ENCODE results near the gene TLR4. TPM values are rescaled to one million over a fixed set of nuclear protein-coding genes. Genes with fewer than 3 reads are reported as not detected.

Gene TLR4
- total RNA-seq, 1 donor from 2014 or later: 9.1 TPM

GRCh38 chr9:117722108-117722761 lies 18.0 kb downstream of the TLR4 start:
- Mint-ChIP-seq H3K9me3 (ENCODE audit: unreplicated experiment) (no peaks in the 10 kb centered on the region), H3K36me3 (ENCODE audit: low read depth, unreplicated experiment) (no peaks in the 10 kb centered on the region)
- H3K79me2 ChIP-seq (ENCODE audit: insufficient read depth, low read length): no peaks in the 10 kb centered on the region

GRCh38 chr9:117723986-117724625 lies 19.9 kb downstream of the TLR4 start:
- Histone ChIP-seq H2AFZ (ENCODE audit: low read depth, low read length) (no peak overlapping the region), H3K36me3 (ENCODE audit: insufficient read depth, low read length) (no peaks in the 10 kb centered on the region), H3K79me2 (ENCODE audit: insufficient read depth, low read length) (no peaks in the 10 kb centered on the region)

More at GRCh38 chr9:117722108-117722761, 18.0 kb downstream of the TLR4 start:
- Mint-ChIP-seq H3K27me3 (ENCODE audit: low read depth, unreplicated experiment) (no peaks in the 10 kb centered on the region), H3K27ac (ENCODE audit: unreplicated experiment) (no peak overlapping the region), H3K4me1 (ENCODE audit: low read depth, unreplicated experiment) (peaks cover 8% of the 10 kb centered on the region), H3K4me3 (ENCODE audit: unreplicated experiment) (no peak overlapping the region)
- Histone ChIP-seq H3K27ac (ENCODE audit: low read depth, low read length) (no peak overlapping the region), H3K36me3 (ENCODE audit: insufficient read depth, low read length) (no peaks in the 10 kb centered on the region), H3K4me1 (ENCODE audit: insufficient read depth, low read length) (peaks cover 25% of the 10 kb centered on the region), H4K20me1 (ENCODE audit: insufficient read depth, low read length) (no peaks in the 10 kb centered on the region), H3K27me3 (ENCODE audit: insufficient read depth, low read length) (no peaks in the 10 kb centered on the region), H3K4me3 (ENCODE audit: insufficient read depth, low read depth, low read length) (no peak overlapping the region), H3K4me2 (ENCODE audit: low read length) (no peak overlapping the region), H3K9me3 (ENCODE audit: insufficient read depth, low read depth, low read length) (no peaks in the 10 kb centered on the region), H3K9ac (ENCODE audit: low read length) (no peak overlapping the region), H2AFZ (ENCODE audit: low read depth, low read length) (no peak overlapping the region)
- no peak for DNase-seq (ENCODE audit: low read depth)
- TF ChIP-seq EZH2 (IDR thresholded peaks at IDR 0.05; ENCODE audit: insufficient read depth, low read length) (no peak), CTCF (IDR thresholded peaks at IDR 0.05; ENCODE audit: insufficient read depth, low read depth, low read length) (no peak)
- FAIRE-seq: no peak

More at GRCh38 chr9:117723986-117724625, 19.9 kb downstream of the TLR4 start:
- Histone ChIP-seq H4K20me1 (ENCODE audit: insufficient read depth, low read length) (no peaks in the 10 kb centered on the region), H3K4me1 (ENCODE audit: insufficient read depth, low read length) (peaks cover 13% of the 10 kb centered on the region), H3K4me2 (ENCODE audit: low read length) (no peak overlapping the region), H3K27ac (ENCODE audit: low read depth, low read length) (no peak overlapping the region), H3K9me3 (ENCODE audit: insufficient read depth, low read depth, low read length) (no peaks in the 10 kb centered on the region), H3K9ac (ENCODE audit: low read length) (no peak overlapping the region), H3K27me3 (ENCODE audit: insufficient read depth, low read length) (no peaks in the 10 kb centered on the region), H3K4me3 (ENCODE audit: insufficient read depth, low read depth, low read length) (no peak overlapping the region)
- no peaks in the 10 kb centered on the region for H3K9me3 Mint-ChIP-seq (ENCODE audit: unreplicated experiment)
- H3K36me3 Mint-ChIP-seq (ENCODE audit: low read depth, unreplicated experiment): no peaks in the 10 kb centered on the region
- peaks cover under 1% of the 10 kb centered on the region for H3K4me1 Mint-ChIP-seq (ENCODE audit: low read depth, unreplicated experiment)
- DNase-seq (ENCODE audit: low read depth) (no peak), FAIRE-seq (no peak)
- H3K27me3 Mint-ChIP-seq (ENCODE audit: low read depth, unreplicated experiment): no peaks in the 10 kb centered on the region
- H3K27ac Mint-ChIP-seq (ENCODE audit: unreplicated experiment): no peak overlapping the region
- no peak for TF ChIP-seq CTCF (IDR thresholded peaks at IDR 0.05; ENCODE audit: insufficient read depth, low read depth, low read length)
- no peak for TF ChIP-seq EZH2 (IDR thresholded peaks at IDR 0.05; ENCODE audit: insufficient read depth, low read length)
- H3K4me3 Mint-ChIP-seq (ENCODE audit: unreplicated experiment): no peak overlapping the region
